ENCODE results near the gene SYK.

DNA sequence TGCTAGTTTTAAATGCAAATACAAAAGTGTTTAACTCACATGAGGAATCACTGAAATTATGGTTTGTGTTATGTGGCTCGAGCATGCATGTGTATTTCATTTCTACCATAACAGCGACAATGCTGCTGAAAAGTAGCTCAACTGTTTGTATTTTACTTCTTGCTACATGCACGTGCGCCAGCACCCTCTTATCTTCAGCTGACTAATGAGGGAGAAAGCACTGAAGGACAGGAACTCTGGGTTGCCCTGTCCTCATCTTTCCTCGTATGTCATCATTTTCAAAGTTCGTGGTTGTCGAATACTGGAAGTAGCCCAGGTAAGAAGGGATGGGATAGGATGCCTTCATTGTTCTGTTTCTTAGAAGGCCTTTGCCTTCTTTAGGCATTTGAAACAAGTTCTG is 120.3 kb downstream of the SYK start:
- TF ChIP-seq, protein P1, sequence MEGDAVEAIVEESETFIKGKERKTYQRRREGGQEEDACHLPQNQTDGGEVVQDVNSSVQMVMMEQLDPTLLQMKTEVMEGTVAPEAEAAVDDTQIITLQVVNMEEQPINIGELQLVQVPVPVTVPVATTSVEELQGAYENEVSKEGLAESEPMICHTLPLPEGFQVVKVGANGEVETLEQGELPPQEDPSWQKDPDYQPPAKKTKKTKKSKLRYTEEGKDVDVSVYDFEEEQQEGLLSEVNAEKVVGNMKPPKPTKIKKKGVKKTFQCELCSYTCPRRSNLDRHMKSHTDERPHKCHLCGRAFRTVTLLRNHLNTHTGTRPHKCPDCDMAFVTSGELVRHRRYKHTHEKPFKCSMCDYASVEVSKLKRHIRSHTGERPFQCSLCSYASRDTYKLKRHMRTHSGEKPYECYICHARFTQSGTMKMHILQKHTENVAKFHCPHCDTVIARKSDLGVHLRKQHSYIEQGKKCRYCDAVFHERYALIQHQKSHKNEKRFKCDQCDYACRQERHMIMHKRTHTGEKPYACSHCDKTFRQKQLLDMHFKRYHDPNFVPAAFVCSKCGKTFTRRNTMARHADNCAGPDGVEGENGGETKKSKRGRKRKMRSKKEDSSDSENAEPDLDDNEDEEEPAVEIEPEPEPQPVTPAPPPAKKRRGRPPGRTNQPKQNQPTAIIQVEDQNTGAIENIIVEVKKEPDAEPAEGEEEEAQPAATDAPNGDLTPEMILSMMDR (IDR thresholded peaks at IDR 0.05): no peak
- TF ChIP-seq POLR2A (IDR thresholded peaks at IDR 0.05): no peak

Data from thyroid gland (tissue), 4 donors.